GM12878 (cell line): ENCODE data around the gene FMNL2. TPM values are rescaled to one million over a fixed set of nuclear protein-coding genes. Genes with fewer than 3 reads are reported as not detected.

Experiments
- ATAC-seq: fragments of 200-7000 bp; cut with Tn5 transposase; 3 replicates; pipeline ENCODE4 v1.9.1; 2020; ENCODE audit warnings: mild to moderate bottlenecking, moderate library complexity
- BruUV-seq: library from RNA; stranded (reverse); fragments of 400-500 nt; replicated peaks from 2 replicates; lab custom pipeline; 2021; lab: Mats Ljungman, UMichigan
- CTCF ChIA-PET: fragments of 300-600 bp; sonication (Branson Sonifier 250); formaldehyde crosslinking; extraction: SDS; loops from one replicate; lab custom pipeline; 2021; ENCODE audit warnings: inconsistent platforms; lab: Yijun Ruan, JAX
- POLR2A ChIA-PET: fragments of 350-600 bp; formaldehyde crosslinking; extraction: SDS; loops from one replicate; lab custom pipeline; 2021; ENCODE audit warnings: inconsistent platforms; lab: Charles Lee
- RAD21 ChIA-PET: fragments of 300-600 bp; sonication (Branson Sonifier 250); formaldehyde crosslinking; loops from one replicate; lab custom pipeline; 2023; ENCODE audit warnings: antibody characterized with exemption; ENCODE audit not compliant: unreplicated experiment; lab: Charles Lee
- SMC1A ChIA-PET: fragments of 300-600 bp; sonication (Branson Sonifier 250); formaldehyde crosslinking; loops from one replicate; lab custom pipeline; 2023; ENCODE audit not compliant: unreplicated experiment, uncharacterized antibody; lab: Charles Lee
- DNase-seq: peaks from one replicate; pipeline ENCODE4 v3.0.0-alpha.2; 2011; ENCODE audit warnings: low read depth, low spot score
- FAIRE-seq: peaks from 3 replicates; lab custom pipeline; 2011; peaks lifted over from hg19 to GRCh38; lab: Jason Lieb, UNC
- H2AFZ ChIP-seq: 2 replicates; pipeline ENCODE4 v1.6.0; 2011; ENCODE audit warnings: low read depth, low read length, control low read depth; ENCODE audit not compliant: control insufficient read depth
- H3K27ac ChIP-seq: 2 replicates; pipeline ENCODE4 v1.5.1; 2011; ENCODE audit warnings: control low read depth; ENCODE audit not compliant: control insufficient read depth, insufficient read depth
- H3K27me3 ChIP-seq, 2 experiments: replicated peaks in 1 of 2; 2 replicates each; pipeline versions ENCODE4 v1.6.0 to v1.6.1; 2011; ENCODE audit warnings: low read length in 1 of 2; ENCODE audit not compliant: control insufficient read depth in 2 of 2, insufficient read depth in 2 of 2
- H3K36me3 ChIP-seq, 2 experiments: 2 replicates each; pipeline ENCODE4 v1.5.1; 2011; ENCODE audit warnings: low read length in 1 of 2; ENCODE audit not compliant: control insufficient read depth in 2 of 2, insufficient read depth in 2 of 2
- H3K4me1 ChIP-seq: 2 replicates; pipeline ENCODE4 v1.6.1; 2011; ENCODE audit warnings: mild to moderate bottlenecking, low read length, moderate library complexity, mixed read lengths; ENCODE audit not compliant: control insufficient read depth, insufficient read depth
- H3K4me2 ChIP-seq: 2 replicates; pipeline ENCODE4 v1.6.0; 2011; ENCODE audit warnings: control low read depth; ENCODE audit not compliant: control insufficient read depth, insufficient read depth
- H3K4me3 ChIP-seq: fragments of 200-600 bp; sonication (generic); 2 replicates; pipeline ENCODE4 v1.5.1; 2016
- H3K79me2 ChIP-seq: 2 replicates; pipeline ENCODE4 v1.6.0; 2011; ENCODE audit warnings: low read length; ENCODE audit not compliant: control insufficient read depth, insufficient read depth
- H3K9ac ChIP-seq: 2 replicates; pipeline ENCODE4 v1.8.0; 2011; ENCODE audit warnings: low read length, control low read depth, mixed read lengths; ENCODE audit not compliant: control insufficient read depth, insufficient read depth
- H3K9me3 ChIP-seq: replicated peaks from 3 replicates; pipeline ENCODE4 v1.5.1; 2011; ENCODE audit warnings: mild to moderate bottlenecking, low read length; ENCODE audit not compliant: control insufficient read depth, insufficient read depth
- H4K20me1 ChIP-seq: 2 replicates; pipeline ENCODE4 v1.6.0; 2011; ENCODE audit not compliant: control insufficient read depth, insufficient read depth
- BMI1 ChIP-seq: fragments of 450-650 bp; IDR thresholded peaks from 2 replicates; pipeline ENCODE4 v1.6.1; 2016; ENCODE audit warnings: mild to moderate bottlenecking, moderate library complexity, borderline replicate concordance
- CREM ChIP-seq: IDR thresholded peaks from 2 replicates; pipeline ENCODE4 v1.6.1; 2014; ENCODE audit warnings: antibody characterized with exemption, low read depth
- EP300 ChIP-seq, 2 experiments: fragments of 150-350 bp in 1 of 2; IDR thresholded peaks; 2 replicates each; pipeline ENCODE4 v1.6.1; 2011 to 2012; ENCODE audit warnings: low read depth in 2 of 2, low read length in 2 of 2, borderline replicate concordance in 1 of 2, improper control_type of control experiment in 1 of 2, inconsistent platforms in 1 of 2; ENCODE audit not compliant: control insufficient read depth in 1 of 2
- IKZF2 ChIP-seq, 2 experiments: fragments of 450-650 bp; IDR thresholded peaks; 2 replicates each; pipeline ENCODE4 v1.6.1; 2017; ENCODE audit warnings: mild to moderate bottlenecking in 2 of 2, moderate library complexity in 2 of 2
- KDM1A ChIP-seq: fragments of 200-600 bp; sonication (generic); IDR thresholded peaks from 2 replicates; pipeline ENCODE4 v1.6.1; 2016; ENCODE audit warnings: borderline replicate concordance
- NBN ChIP-seq: fragments of 450-650 bp; IDR thresholded peaks from 2 replicates; pipeline ENCODE4 v1.6.1; 2016
- NFYA ChIP-seq: IDR thresholded peaks from 2 replicates; pipeline ENCODE4 v1.6.1; 2011; ENCODE audit warnings: low read depth, mild to moderate bottlenecking, low read length, improper control_type of control experiment, borderline replicate concordance
- NFYB ChIP-seq: IDR thresholded peaks from 2 replicates; pipeline ENCODE4 v1.6.1; 2011; ENCODE audit warnings: low read depth, mild to moderate bottlenecking, low read length, improper control_type of control experiment, moderate library complexity; ENCODE audit not compliant: insufficient read depth
- NRF1 ChIP-seq: conservative IDR thresholded peaks from 2 replicates; pipeline ENCODE4 v1.6.1; 2011; ENCODE audit warnings: mild to moderate bottlenecking, low read depth, low read length, improper control_type of control experiment
- POU2F2 ChIP-seq: IDR thresholded peaks from 3 replicates; pipeline ENCODE4 v1.6.1; 2011; ENCODE audit warnings: low read depth, mild to moderate bottlenecking, low read length, borderline replicate concordance
- RUNX3 ChIP-seq: IDR thresholded peaks from 2 replicates; pipeline ENCODE4 v1.6.1; 2012; ENCODE audit warnings: low read length, inconsistent platforms
- SIX5 ChIP-seq: IDR thresholded peaks from 2 replicates; pipeline ENCODE4 v1.6.1; 2011; ENCODE audit warnings: mild to moderate bottlenecking, low read depth, low read length, moderate library complexity; ENCODE audit not compliant: severe bottlenecking
- SMC3 ChIP-seq: IDR thresholded peaks from 2 replicates; pipeline ENCODE4 v1.6.1; 2011; ENCODE audit warnings: low read length, improper control_type of control experiment, borderline replicate concordance
- SUZ12 ChIP-seq: fragments of 200-600 bp; sonication (generic); IDR thresholded peaks from one replicate; pipeline ENCODE4 v1.6.1; 2018; ENCODE audit warnings: antibody characterized with exemption, mild to moderate bottlenecking; ENCODE audit not compliant: unreplicated experiment
- ZNF622 ChIP-seq: fragments of 450-650 bp; IDR thresholded peaks from 2 replicates; pipeline ENCODE4 v1.6.1; 2017; ENCODE audit warnings: mild to moderate bottlenecking, inconsistent platforms
- WGBS: methylation state at CpG from one replicate; pipeline ENCODE4 v1.1.6; 2016; ENCODE audit warnings: low lambda C conversion rate; ENCODE audit not compliant: insufficient replicate concordance, insufficient coverage; ENCODE audit errors: missing lambda C conversion rate; 5-methylcytosine and 5-hydroxymethylcytosine counted together
- in situ Hi-C: fragments of 300-500 bp; cut with MboI; formaldehyde crosslinking; loops from 9 replicates; pipeline ENCODE4 v1.14.3; 2018; ENCODE audit warnings: mixed read lengths
- intact Hi-C: fragments of 100-400 bp; cut with micrococcal nuclease; formaldehyde crosslinking; loops from one replicate; pipeline ENCODE4 v1.14.2; 2022; ENCODE audit not compliant: unreplicated experiment
- polyA plus RNA-seq, 11 experiments: library from polyadenylated mRNA; depleted of rRNA in 4 of 11; unstranded in 6 of 11; stranded (reverse) in 5 of 11; fragments of >200 nt; fragmentation: Nextera tagmentation in 4 of 11; fragmentation: Illumina TruSeq in 1 of 11; extraction: Ambion mirVana in 4 of 11; extraction: Trizol in 1 of 11; gene quantifications; 1 replicate in 1 of 11; 2 replicates in 10 of 11; pipeline versions ENCODE4 v1.2.1 to v1.2.3, GENCODE V29; 2011 to 2016; ENCODE audit warnings: inconsistent platforms in 2 of 11, missing spikeins in 2 of 11, low read depth in 1 of 11
- total RNA-seq, 4 experiments: library from RNA; depleted of rRNA in 3 of 4; stranded (reverse); fragments of >200 nt in 3 of 4; fragmentation: Illumina TruSeq in 1 of 4; extraction: Trizol in 1 of 4; gene quantifications; 2 replicates each; pipeline versions ENCODE4 v1.2.1 to v1.2.3, GENCODE V29; 2013 to 2021
- TF ChIP-seq, protein P1 (sequence below): IDR thresholded peaks from 2 replicates; pipeline ENCODE4 v1.6.1; 2011; ENCODE audit warnings: borderline replicate concordance, low read depth, mild to moderate bottlenecking, moderate library complexity, low read length; ENCODE audit not compliant: insufficient read depth, poor library complexity, severe bottlenecking
- TF ChIP-seq, protein P2 (sequence below): fragments of 450-650 bp; formaldehyde crosslinking; IDR thresholded peaks from 2 replicates; pipeline ENCODE4 v1.4.0; 2022; ENCODE audit warnings: mild to moderate bottlenecking, moderate library complexity

The FMNL2 gene
- total and polyA plus RNA-seq, 10 of the 15 experiments (the other 5 are each of a cell fraction or from before 2014, with no cell fraction given), result 0.13 to 9.9 (median 0.35) TPM

DNA sequence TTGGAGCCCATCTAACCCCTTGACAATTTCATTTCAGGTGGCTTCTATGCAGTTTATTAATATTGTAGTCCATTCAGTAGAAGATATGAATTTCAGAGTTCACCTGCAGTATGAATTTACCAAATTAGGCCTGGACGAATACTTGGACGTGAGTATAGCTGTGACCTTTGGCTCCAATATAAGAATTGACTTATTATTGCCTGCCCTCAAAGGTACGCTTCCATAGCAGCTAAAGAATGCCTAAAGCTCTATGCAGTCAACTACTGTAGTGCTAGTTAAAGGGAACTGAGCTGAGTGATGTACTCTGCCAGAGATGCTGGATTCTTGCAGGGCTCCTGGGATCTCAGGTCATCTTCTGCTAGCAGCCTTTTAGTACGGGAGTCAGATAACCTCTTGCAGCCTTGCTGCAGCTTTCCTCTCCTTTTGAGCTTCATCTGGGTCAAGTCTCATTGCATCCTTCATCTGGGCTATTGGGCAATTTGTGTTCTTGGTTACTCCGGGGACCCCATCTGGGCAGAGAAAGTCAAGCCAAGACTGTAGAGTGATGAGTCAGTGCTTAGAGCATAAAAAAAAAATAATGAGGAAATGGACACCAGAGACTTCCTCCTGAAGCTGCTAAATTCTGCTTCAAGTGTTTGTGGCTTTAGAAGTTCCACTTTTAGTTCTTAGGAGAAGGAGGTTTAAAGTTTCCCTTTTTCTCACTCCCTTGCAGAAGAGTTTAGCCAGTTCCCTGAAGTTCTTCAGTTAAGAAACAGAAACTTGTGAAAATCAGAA, 276.7 kb downstream of the FMNL2 start (continued):
- TF ChIP-seq EP300 (IDR thresholded peaks at IDR 0.05; ENCODE audit: borderline replicate concordance in 1 of 2, control insufficient read depth in 1 of 2, low read depth in 2 of 2, low read length in 2 of 2) (peak in 1 of 2 experiments; percentile 71; a peak in 2 of 4 replicates), NBN (peak; percentile 62), SMC3 (peak; percentile 5; the same call in 1 of the 2 replicates), BMI1 (peak; percentile 36; the same call in 1 of the 2 replicates), NRF1 (no peak), IKZF2 (IDR thresholded peaks at IDR 0.05) (peak; percentile 92 to 96)

DNA sequence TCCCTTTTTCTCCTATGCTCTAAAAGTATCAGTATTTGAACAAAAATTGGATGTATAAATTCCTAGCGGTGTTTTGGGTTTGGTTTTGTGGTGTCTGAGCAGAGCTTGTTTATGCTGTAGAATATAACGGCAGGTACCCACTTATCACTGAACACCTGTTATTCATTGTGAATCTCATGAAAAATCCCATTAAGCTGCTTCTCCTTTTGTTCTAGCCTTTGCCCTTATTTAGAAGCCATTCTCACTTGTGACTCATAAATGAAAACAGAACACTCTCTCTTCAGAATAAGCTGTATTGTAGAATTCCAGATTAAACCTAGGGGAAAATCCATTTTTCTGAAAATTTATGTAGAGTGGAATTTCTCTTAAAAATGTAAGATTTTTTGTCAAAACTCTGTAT, 278.3 kb downstream of the FMNL2 start:
- no TSS peak for BruUV-seq
- Histone ChIP-seq H3K4me1 (peaks cover 20% of the 10 kb centered on the region), H3K27me3 (no peaks in the 10 kb centered on the region), H3K9me3 (no peaks in the 10 kb centered on the region), H2AFZ (no peak overlapping the region), H3K9ac (no peak overlapping the region), H3K36me3 (no peaks in the 10 kb centered on the region), H4K20me1 (no peaks in the 10 kb centered on the region), H3K4me2 (no peak overlapping the region), H3K79me2 (no peaks in the 10 kb centered on the region), H3K27ac (peak overlapping the region; percentile 64; the same call in 1 of the 2 replicates), H3K4me3 (no peak overlapping the region)
- SMC1A ChIA-PET, result interaction anchor here (0.6 to 5.2 kb wide), 26 partner anchors 8 to 566 kb away, joined by 3 to 30 read pairs (median 4); no protein-coding TSS in a partner anchor
- no peak for FAIRE-seq
- RAD21 ChIA-PET, result interaction anchor here (0.6 to 3.7 kb wide), 14 partner anchors 8 to 1156 kb away, joined by 3 to 25 read pairs (median 4); no protein-coding TSS in a partner anchor
- intact Hi-C loops (loop anchor here (2.0 to 5.0 kb wide), 3 partner anchors 46 to 276 kb away; partner anchors contain the start of gene FMNL2), in situ Hi-C loops (no loop called here)
- POLR2A ChIA-PET, result interaction anchor here (0.8 to 2.3 kb wide), 4 partner anchors 40 to 277 kb away, joined by 3 to 9 read pairs (median 5); no protein-coding TSS in a partner anchor
- DNase-seq, result no peak
- 16% methylated on average over 2 of the region's 2 CpGs for WGBS
- CTCF ChIA-PET, result interaction anchor here (0.6 to 4.8 kb wide), 13 partner anchors 10 to 587 kb away, joined by 3 to 42 read pairs (median 4); partner anchors contain the start of gene STAM2
- ATAC-seq, result peak; percentile 68
- TF ChIP-seq POU2F2, result no peak
- TF ChIP-seq SUZ12, result no peak
- no peak for TF ChIP-seq ZNF622
- TF ChIP-seq NFYB, result no peak
- TF ChIP-seq, protein P1, sequence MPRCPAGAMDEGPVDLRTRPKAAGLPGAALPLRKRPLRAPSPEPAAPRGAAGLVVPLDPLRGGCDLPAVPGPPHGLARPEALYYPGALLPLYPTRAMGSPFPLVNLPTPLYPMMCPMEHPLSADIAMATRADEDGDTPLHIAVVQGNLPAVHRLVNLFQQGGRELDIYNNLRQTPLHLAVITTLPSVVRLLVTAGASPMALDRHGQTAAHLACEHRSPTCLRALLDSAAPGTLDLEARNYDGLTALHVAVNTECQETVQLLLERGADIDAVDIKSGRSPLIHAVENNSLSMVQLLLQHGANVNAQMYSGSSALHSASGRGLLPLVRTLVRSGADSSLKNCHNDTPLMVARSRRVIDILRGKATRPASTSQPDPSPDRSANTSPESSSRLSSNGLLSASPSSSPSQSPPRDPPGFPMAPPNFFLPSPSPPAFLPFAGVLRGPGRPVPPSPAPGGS, result no peak
- no peak for TF ChIP-seq SIX5
- TF ChIP-seq CREM, result no peak
- peak; percentile 68 for TF ChIP-seq RUNX3
- no peak for TF ChIP-seq KDM1A
- no peak for TF ChIP-seq NFYA
- TF ChIP-seq, protein P2, sequence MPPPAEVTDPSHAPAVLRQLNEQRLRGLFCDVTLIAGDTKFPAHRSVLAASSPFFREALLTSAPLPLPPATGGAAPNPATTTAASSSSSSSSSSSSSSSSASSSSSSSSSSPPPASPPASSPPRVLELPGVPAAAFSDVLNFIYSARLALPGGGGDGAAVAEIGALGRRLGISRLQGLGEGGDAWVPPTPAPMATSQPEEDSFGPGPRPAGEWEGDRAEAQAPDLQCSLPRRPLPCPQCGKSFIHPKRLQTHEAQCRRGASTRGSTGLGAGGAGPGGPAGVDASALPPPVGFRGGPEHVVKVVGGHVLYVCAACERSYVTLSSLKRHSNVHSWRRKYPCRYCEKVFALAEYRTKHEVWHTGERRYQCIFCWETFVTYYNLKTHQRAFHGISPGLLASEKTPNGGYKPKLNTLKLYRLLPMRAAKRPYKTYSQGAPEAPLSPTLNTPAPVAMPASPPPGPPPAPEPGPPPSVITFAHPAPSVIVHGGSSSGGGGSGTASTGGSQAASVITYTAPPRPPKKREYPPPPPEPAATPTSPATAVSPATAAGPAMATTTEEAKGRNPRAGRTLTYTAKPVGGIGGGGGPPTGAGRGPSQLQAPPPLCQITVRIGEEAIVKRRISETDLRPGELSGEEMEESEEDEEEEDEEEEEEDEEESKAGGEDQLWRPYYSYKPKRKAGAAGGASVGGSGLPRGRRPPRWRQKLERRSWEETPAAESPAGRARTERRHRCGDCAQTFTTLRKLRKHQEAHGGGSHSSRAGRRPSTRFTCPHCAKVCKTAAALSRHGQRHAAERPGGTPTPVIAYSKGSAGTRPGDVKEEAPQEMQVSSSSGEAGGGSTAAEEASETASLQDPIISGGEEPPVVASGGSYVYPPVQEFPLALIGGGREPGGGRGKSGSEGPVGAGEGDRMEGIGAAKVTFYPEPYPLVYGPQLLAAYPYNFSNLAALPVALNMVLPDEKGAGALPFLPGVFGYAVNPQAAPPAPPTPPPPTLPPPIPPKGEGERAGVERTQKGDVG (CRISPR knock-in tag), result no peak
